ENCODE measurements around the gene BICD1.

The BICD1 gene

DNA sequence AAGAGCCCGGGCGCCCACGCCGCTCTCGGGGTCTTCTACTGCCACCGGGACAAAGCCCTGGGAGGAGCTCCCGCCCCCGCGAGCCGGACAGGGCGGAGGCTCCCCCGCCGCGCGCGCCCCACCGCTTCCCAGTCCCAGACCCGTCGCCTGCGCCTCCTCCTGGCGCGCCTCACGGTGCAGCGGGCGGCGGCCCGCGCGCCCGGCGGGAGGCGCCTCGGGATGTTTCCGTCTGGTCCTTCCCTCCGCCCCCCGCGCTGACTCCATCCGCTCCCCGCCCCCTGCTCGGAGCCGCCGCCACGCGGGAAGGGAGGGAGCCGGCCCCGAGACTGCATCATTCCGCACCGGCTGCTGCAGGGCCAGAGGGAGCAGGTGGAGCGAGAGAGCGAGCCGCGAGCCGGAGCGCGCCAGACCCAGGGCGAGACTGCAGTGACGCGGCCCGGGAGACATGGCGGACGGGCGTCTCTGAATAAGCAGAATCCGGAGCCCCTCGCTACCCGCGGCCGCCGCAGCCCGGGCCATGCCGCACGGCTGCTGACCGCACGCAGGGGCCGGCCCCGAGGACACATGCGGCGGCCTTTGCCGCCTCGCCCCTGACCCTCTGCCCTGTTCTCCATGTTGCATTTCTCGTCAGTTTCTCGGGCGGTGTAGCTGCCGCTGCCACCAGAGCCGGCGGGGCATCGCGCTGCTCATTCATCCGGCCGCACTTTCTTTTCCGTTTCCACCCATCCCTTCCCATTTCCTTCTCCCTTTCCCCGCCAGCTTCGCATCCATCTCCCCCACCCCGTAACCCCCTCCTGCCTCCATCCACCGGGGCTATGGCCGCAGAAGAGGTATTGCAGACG lies at the start of gene BICD1:
TSS of gene BICD1 (plus strand) at position 331 of the 842 bp plus-strand sequence. CDS start at position 816, 485 bp downstream.
- no peaks in the 10 kb centered on the region for H4K20me1 ChIP-seq (ENCODE audit: insufficient read depth)
- H3K4me3 ChIP-seq (IDR thresholded peaks at IDR 0.05; ENCODE audit: insufficient read depth, low read depth, low read length) = peak within 1 kb of the TSS; percentile 52
- H3K27ac ChIP-seq = peak within 1 kb of the TSS; percentile 73
- H3K4me1 ChIP-seq (ENCODE audit: low read depth, poor library complexity, severe bottlenecking) = peaks cover 32% of the 10 kb centered on the region
- peak within 1 kb of the TSS; percentile 71 for H3K4me2 ChIP-seq
- peak within 1 kb of the TSS; percentile 92 for H3K9ac ChIP-seq
- no peaks in the 10 kb centered on the region for H3K27me3 ChIP-seq (ENCODE audit: insufficient read depth, low read depth)
- peak within 1 kb of the TSS; percentile 77 for H2AFZ ChIP-seq (ENCODE audit: low read depth)
- H3K36me3 ChIP-seq (ENCODE audit: insufficient read depth) = no peaks in the 10 kb centered on the region
- TF ChIP-seq, protein P1, sequence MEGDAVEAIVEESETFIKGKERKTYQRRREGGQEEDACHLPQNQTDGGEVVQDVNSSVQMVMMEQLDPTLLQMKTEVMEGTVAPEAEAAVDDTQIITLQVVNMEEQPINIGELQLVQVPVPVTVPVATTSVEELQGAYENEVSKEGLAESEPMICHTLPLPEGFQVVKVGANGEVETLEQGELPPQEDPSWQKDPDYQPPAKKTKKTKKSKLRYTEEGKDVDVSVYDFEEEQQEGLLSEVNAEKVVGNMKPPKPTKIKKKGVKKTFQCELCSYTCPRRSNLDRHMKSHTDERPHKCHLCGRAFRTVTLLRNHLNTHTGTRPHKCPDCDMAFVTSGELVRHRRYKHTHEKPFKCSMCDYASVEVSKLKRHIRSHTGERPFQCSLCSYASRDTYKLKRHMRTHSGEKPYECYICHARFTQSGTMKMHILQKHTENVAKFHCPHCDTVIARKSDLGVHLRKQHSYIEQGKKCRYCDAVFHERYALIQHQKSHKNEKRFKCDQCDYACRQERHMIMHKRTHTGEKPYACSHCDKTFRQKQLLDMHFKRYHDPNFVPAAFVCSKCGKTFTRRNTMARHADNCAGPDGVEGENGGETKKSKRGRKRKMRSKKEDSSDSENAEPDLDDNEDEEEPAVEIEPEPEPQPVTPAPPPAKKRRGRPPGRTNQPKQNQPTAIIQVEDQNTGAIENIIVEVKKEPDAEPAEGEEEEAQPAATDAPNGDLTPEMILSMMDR (conservative IDR thresholded peaks at IDR 0.05; ENCODE audit: low read depth, low read length) = peak; percentile 6; the same call in 1 of the 2 replicates
- peaks cover 33% of the 10 kb centered on the region for H3K79me2 ChIP-seq (ENCODE audit: insufficient read depth, low read depth)

DNA sequence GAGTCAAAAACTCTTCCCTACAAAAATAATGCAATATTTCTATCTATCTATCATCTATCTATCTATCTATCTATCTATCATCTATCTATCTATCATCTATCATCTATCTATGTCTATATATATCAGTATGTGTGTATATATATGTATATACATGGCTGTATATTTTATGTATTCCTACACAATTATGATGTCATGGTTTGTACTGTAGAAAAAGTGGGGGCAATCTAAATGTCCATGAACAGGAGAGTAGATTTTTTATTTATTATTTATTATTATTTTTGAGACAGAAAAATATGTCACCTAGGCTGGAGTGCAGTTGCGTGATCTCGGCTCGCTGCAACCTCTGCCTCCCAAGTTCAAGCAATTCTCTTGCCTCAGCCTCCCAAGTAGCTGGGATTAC lies 45.6 kb upstream of the BICD1 start:
- peaks cover 20% of the 10 kb centered on the region for H3K4me1 ChIP-seq (ENCODE audit: low read depth, poor library complexity, severe bottlenecking)
- no peak overlapping the region for H3K4me3 ChIP-seq (IDR thresholded peaks at IDR 0.05; ENCODE audit: insufficient read depth, low read depth, low read length)
- TF ChIP-seq, protein P1 (conservative IDR thresholded peaks at IDR 0.05; ENCODE audit: low read depth, low read length) = no peak
- H3K4me2 ChIP-seq = no peak overlapping the region
- no peaks in the 10 kb centered on the region for H3K79me2 ChIP-seq (ENCODE audit: insufficient read depth, low read depth)
- H3K27me3 ChIP-seq (ENCODE audit: insufficient read depth, low read depth) = no peaks in the 10 kb centered on the region
- no peaks in the 10 kb centered on the region for H3K36me3 ChIP-seq (ENCODE audit: insufficient read depth)
- no peaks in the 10 kb centered on the region for H4K20me1 ChIP-seq (ENCODE audit: insufficient read depth)
- H2AFZ ChIP-seq (ENCODE audit: low read depth) = no peak overlapping the region
- H3K9ac ChIP-seq = no peak overlapping the region
- H3K27ac ChIP-seq = no peak overlapping the region

DNA sequence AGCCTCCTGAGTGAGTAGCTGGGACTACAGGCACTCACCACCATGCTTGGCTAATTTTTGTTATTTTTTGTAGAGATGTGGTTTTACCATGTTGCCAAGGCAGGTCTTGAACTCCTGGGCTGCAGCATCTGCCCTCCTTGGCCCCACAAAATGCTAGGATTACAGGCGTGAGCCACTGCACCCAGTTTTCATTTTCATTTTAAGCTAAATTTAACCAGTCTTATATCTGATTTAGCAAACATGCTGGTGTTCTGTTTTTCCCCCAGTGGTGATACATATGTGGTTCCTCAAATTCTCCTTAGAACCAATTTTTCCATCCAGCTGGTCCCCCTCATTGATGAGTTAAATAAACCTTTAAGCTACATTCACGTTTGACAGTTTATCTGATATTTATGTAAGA lies 43.8 kb upstream of the BICD1 start:
- Histone ChIP-seq H2AFZ (ENCODE audit: low read depth) (peak overlapping the region; percentile 50), H3K9ac (no peak overlapping the region), H4K20me1 (ENCODE audit: insufficient read depth) (no peaks in the 10 kb centered on the region), H3K79me2 (ENCODE audit: insufficient read depth, low read depth) (no peaks in the 10 kb centered on the region), H3K4me1 (ENCODE audit: low read depth, poor library complexity, severe bottlenecking) (peaks cover 20% of the 10 kb centered on the region), H3K36me3 (ENCODE audit: insufficient read depth) (no peaks in the 10 kb centered on the region), H3K4me3 (IDR thresholded peaks at IDR 0.05; ENCODE audit: insufficient read depth, low read depth, low read length) (no peak overlapping the region), H3K27me3 (ENCODE audit: insufficient read depth, low read depth) (no peaks in the 10 kb centered on the region), H3K4me2 (peak overlapping the region; percentile 58), H3K27ac (peak overlapping the region; percentile 7; the same call in 1 of the 2 replicates)
- TF ChIP-seq, protein P1 (conservative IDR thresholded peaks at IDR 0.05; ENCODE audit: low read depth, low read length) = no peak

DNA sequence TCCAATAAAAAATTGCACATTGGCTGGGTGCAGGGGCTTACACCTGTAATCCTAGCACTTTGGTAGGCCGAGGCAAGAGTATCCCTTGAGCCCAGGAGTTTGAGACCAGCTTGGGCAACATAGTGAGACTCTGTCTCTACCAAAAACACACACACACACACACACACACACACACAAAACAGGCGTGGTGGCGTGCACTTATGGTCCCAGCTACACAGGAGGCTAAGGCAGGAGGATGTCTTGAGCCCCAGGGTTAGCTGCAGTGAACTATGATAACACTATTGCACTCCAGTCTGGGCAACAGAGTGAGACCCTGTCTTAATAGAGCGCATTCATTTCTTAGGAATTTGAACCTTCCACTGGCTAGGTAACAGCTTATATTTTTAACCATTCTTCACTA lies 42.9 kb upstream of the BICD1 start:
- Histone ChIP-seq H2AFZ (ENCODE audit: low read depth) (no peak overlapping the region), H3K36me3 (ENCODE audit: insufficient read depth) (no peaks in the 10 kb centered on the region), H3K4me2 (no peak overlapping the region), H3K9ac (no peak overlapping the region), H3K79me2 (ENCODE audit: insufficient read depth, low read depth) (no peaks in the 10 kb centered on the region), H3K4me3 (IDR thresholded peaks at IDR 0.05; ENCODE audit: insufficient read depth, low read depth, low read length) (no peak overlapping the region), H3K27me3 (ENCODE audit: insufficient read depth, low read depth) (no peaks in the 10 kb centered on the region), H4K20me1 (ENCODE audit: insufficient read depth) (no peaks in the 10 kb centered on the region), H3K4me1 (ENCODE audit: low read depth, poor library complexity, severe bottlenecking) (peaks cover 20% of the 10 kb centered on the region), H3K27ac (no peak overlapping the region)
- TF ChIP-seq, protein P1 (conservative IDR thresholded peaks at IDR 0.05; ENCODE audit: low read depth, low read length) = no peak

All from KMS-11 (cell line).